Ovary (tissue), 9 donors: ENCODE data around the gene LMAN2. TPM values are rescaled to one million over a fixed set of nuclear protein-coding genes. Genes with fewer than 3 reads are reported as not detected.

ENCODE experiments used
- DNase-seq, 5 donors: peaks; one replicate each; pipeline ENCODE4 v3.0.0-alpha.2; 2019 to 2020
- H3K27ac ChIP-seq, 2 donors: fragments of 200-600 bp; one replicate each; pipeline versions ENCODE4 v1.5.1 to v1.8.0; 2019 to 2022
- H3K27me3 ChIP-seq: fragments of 200-600 bp; one replicate; pipeline ENCODE4 v1.8.0; 2022
- H3K36me3 ChIP-seq: fragments of 200-600 bp; sonication (generic); one replicate; pipeline ENCODE4 v1.5.1; 2019
- H3K4me1 ChIP-seq: one replicate; pipeline ENCODE4 v1.8.1; 2013; ENCODE audit warnings: mild to moderate bottlenecking, moderate library complexity; ENCODE audit not compliant: insufficient read depth
- H3K4me3 ChIP-seq: fragments of 200-600 bp; sonication (generic); one replicate; pipeline ENCODE4 v1.5.1; 2017
- H3K9me3 ChIP-seq, 2 donors: fragments of 200-600 bp in 1 of 2; sonication (generic) in 1 of 2; one replicate each; pipeline versions ENCODE4 v1.5.1 to v1.8.1; 2013 to 2019; ENCODE audit warnings: mild to moderate bottlenecking in 1 of 2, moderate library complexity in 1 of 2
- EP300 ChIP-seq: sonication (generic); formaldehyde crosslinking; IDR thresholded peaks from one replicate; pipeline ENCODE4 v1.6.1; 2017; ENCODE audit warnings: antibody characterized with exemption
- POLR2A ChIP-seq: fragments of 450-650 bp; IDR thresholded peaks from one replicate; pipeline ENCODE4 v1.6.1; 2017; ENCODE audit warnings: antibody characterized with exemption, mild to moderate bottlenecking, moderate library complexity
- WGBS, 3 donors: extraction: QIAGEN DNeasy Blood & Tissue Kit in 1 of 3; methylation state at CpG; one replicate each; pipeline versions ENCODE4 v1.1.5 to v1.1.7; 2013 to 2017; 5-methylcytosine and 5-hydroxymethylcytosine counted together
- intact Hi-C, 4 donors: fragments of 100-400 bp; cut with DNase I; formaldehyde crosslinking; loops; one replicate each; pipeline versions ENCODE4 v1.11.0 to v1.15.1; 2022 to 2023
- polyA plus RNA-seq, 2 donors: library from polyadenylated mRNA; stranded (reverse); fragments of 200-250 nt in 1 of 2; fragments of 350-450 nt in 1 of 2; fragmentation: Illumina TruSeq in 1 of 2; extraction: RNeasy Lipid Tissue Mini Kit (QIAGEN cat#74804) in 1 of 2; gene quantifications; one replicate each; pipeline ENCODE4 v1.2.3, GENCODE V29; 2013 to 2014
- total RNA-seq, 7 donors: library from RNA; depleted of rRNA in 2 of 7; stranded (reverse); fragments of >200 nt in 2 of 7; fragmentation: NEBNext Ultra II Directional in 3 of 7; extraction: Animal tissue kit (Norgen Biotek cat#: 25700) in 3 of 7; gene quantifications; one replicate each; pipeline versions ENCODE4 v1.1.0 to v1.2.4, GENCODE V29; 2016 to 2023
- TF ChIP-seq, protein P1 (sequence below), 3 donors: fragments of 450-650 bp in 2 of 3; fragments of 200-600 bp in 1 of 3; IDR thresholded peaks; one replicate each; pipeline versions ENCODE4 v1.5.1 to v1.8.0; 2016 to 2022; ENCODE audit warnings: antibody characterized with exemption in 3 of 3, mild to moderate bottlenecking in 1 of 3
- donor health status: DM: no; HTN: no; CAD: no; lungs with moderate emphysema.
- donor health status: DM: no; HTN: no; CAD: no.
- donor health status: Bipolar disorder and iron deficiency.
- donor health status: DM: yes; HTN: yes; CAD: no.
- donor health status: DM: no; HTN: no; CAD: no.
- donor health status: DM: yes; HTN: yes; CAD: no.

Gene LMAN2
- total and polyA plus RNA-seq, 9 donors = 63.5 to 154 (median 93.5) TPM

DNA sequence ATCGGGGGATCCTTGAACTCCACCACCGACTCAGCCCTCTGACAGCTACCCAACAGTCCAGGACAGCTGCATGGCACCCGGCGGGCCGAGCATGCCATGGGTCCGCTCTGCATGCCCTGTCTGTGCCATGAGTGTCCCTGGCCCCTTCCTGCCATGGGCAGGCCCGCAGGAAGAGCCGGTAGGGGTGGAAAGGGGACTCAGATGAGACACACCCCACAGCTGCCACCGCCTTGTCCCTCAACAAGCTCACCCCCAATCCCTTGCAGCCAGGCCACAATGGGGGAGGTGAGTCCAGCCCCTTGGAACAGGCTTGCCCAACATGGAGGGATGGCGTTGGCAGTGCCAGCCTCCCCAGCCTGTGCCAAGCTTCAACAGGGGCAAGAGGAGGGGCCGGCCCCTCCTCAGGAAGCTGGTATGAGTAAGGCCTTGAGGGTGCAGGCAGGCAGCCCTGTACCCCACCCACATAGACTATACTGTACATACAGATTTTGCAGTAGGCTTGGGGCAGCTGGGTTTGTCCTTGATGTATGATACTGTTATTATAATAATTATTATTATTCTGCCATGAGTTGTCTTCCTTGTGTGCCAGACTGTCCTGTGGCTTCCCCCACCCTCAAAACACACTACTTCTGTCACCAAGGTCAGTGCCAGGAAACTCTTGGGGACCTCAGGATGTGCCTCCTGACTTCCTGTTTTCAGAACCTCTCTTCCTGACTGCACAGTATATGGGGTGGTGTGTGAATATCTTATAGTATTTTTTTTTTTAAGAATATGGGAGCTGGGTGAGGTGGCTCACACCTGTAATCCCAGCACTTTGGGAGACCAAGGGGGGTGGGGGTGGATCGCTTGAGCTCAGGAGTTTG, 20.8 kb upstream of the LMAN2 start:
- WGBS, 3 donors = 88 to 95% (median 91%) methylated on average over 12 of the region's 12 CpGs
- Histone ChIP-seq H3K4me1 (peaks cover 5% of the 10 kb centered on the region), H3K27ac (no peak overlapping the region), H3K36me3 (no peaks in the 10 kb centered on the region), H3K9me3 (no peaks in the 10 kb centered on the region), H3K4me3 (no peak overlapping the region), H3K27me3 (no peaks in the 10 kb centered on the region)
- no peak for DNase-seq
- intact Hi-C loops = no loop called here
- TF ChIP-seq POLR2A (no peak), EP300 (no peak)
- TF ChIP-seq, protein P1, sequence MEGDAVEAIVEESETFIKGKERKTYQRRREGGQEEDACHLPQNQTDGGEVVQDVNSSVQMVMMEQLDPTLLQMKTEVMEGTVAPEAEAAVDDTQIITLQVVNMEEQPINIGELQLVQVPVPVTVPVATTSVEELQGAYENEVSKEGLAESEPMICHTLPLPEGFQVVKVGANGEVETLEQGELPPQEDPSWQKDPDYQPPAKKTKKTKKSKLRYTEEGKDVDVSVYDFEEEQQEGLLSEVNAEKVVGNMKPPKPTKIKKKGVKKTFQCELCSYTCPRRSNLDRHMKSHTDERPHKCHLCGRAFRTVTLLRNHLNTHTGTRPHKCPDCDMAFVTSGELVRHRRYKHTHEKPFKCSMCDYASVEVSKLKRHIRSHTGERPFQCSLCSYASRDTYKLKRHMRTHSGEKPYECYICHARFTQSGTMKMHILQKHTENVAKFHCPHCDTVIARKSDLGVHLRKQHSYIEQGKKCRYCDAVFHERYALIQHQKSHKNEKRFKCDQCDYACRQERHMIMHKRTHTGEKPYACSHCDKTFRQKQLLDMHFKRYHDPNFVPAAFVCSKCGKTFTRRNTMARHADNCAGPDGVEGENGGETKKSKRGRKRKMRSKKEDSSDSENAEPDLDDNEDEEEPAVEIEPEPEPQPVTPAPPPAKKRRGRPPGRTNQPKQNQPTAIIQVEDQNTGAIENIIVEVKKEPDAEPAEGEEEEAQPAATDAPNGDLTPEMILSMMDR (IDR thresholded peaks at IDR 0.05) = no peak

DNA sequence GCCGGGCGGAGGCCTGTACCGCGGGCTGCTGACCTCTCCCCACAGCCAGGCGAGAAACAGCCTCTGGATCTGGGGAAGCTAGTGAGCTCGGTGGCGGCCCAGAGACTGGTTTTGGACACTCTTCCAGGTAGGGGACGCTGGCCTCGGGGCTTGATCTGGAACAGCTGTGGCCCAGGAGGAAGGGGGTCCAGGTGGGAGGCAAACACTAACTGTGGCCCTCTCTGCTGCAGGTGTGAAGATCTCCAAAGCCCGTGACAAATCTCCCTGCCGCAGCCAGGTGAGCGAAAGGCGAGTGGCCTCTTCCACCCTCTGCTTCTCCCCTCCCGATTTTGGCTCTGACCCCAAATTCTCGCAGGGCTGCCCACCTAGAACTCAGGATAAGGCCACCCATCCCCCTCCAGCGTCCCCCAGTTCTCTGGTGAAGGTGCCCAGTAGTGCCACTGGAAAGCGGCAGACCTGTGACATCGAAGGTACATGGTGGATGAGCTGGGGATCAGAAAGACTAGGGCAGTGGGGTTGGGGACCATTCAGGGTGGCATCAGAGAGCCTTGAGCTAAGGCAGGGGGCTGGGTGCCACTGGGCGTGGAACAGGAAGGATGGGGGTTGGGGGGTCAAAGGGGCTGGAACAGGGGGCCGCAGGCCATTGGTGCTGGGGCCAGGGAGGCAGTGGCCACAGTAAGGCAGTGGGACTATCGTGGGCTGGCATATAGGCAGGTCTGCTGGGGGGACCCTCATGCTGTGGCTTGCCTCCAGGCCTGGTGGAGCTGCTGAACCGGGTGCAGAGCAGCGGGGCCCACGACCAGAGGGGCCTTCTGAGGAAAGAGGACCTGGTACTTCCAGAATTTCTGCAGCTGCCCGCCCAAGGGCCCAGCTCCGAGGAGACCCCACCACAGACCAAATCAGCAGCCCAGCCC, 19.9 kb upstream of the LMAN2 start:
- H3K27me3 ChIP-seq = no peaks in the 10 kb centered on the region
- peaks cover 6% of the 10 kb centered on the region for H3K4me1 ChIP-seq
- no peak overlapping the region for H3K27ac ChIP-seq
- TF ChIP-seq, protein P1 (IDR thresholded peaks at IDR 0.05) = no peak
- TF ChIP-seq POLR2A (no peak), EP300 (no peak)
- H3K36me3 ChIP-seq = no peaks in the 10 kb centered on the region
- WGBS, 3 donors = 51 to 75% (median 72%) methylated on average over 19 to 26 of the region's 26 CpGs
- peak in 1 of 5 donors; percentile 40 for DNase-seq
- H3K4me3 ChIP-seq = peak overlapping the region; percentile 20
- no peaks in the 10 kb centered on the region for H3K9me3 ChIP-seq
- intact Hi-C loops = no loop called here

- peaks cover 10% of the 10 kb centered on the region for H3K4me1 ChIP-seq
- H3K36me3 ChIP-seq = no peaks in the 10 kb centered on the region
- H3K9me3 ChIP-seq = no peaks in the 10 kb centered on the region
- H3K27ac ChIP-seq = no peak overlapping the region
- intact Hi-C loops = no loop called here
- 10 to 24% (median 20%) methylated on average over 18 to 42 of the region's 42 CpGs for WGBS, 3 donors
- no peaks in the 10 kb centered on the region for H3K27me3 ChIP-seq
- no peak for TF ChIP-seq EP300
- TF ChIP-seq, protein P1 (IDR thresholded peaks at IDR 0.05) = no peak
- no peak for TF ChIP-seq POLR2A
- peak; percentile 77 to 90 (median 81) for DNase-seq
- peak overlapping the region; percentile 20 for H3K4me3 ChIP-seq
Measured at GRCh38 chr5:177370488-177371119, 19.1 kb upstream of the LMAN2 start.
